Erythroblast (primary cell): ENCODE data around the gene POC1B.

Source experiments
- GATA1 ChIP-seq: IDR thresholded peaks from 2 replicates; pipeline ENCODE4 v1.6.1; 2011; ENCODE audit warnings: low read depth, mild to moderate bottlenecking, control low read depth, low read length, moderate library complexity
- POLR2A ChIP-seq: IDR thresholded peaks from 2 replicates; pipeline ENCODE4 v1.6.1; 2011; ENCODE audit warnings: mild to moderate bottlenecking, low read length

GRCh38 chr12:89391726-89392336 is 134.0 kb downstream of the POC1B start:
- TF ChIP-seq POLR2A = no peak
- no peak for TF ChIP-seq GATA1
